ENCODE data around the gene TEX54.

TEX54 gene

GRCh38 chr11:62856333-62856895 is 23.8 kb upstream of the TEX54 start:
- H3K27ac ChIP-seq = peak overlapping the region in 20 of 21 experiments; percentile 48 to 91 (median 80)
- H3K4me3 ChIP-seq = peak overlapping the region; percentile 43 to 88 (median 64)

- Histone ChIP-seq H3K27ac (peak overlapping the region; percentile 48 to 92 (median 86)), H3K4me3 (peak overlapping the region; percentile 43 to 88 (median 64))
These were observed 23.1 kb upstream of the TEX54 start for GRCh38 chr11:62855571-62856332.

DNA sequence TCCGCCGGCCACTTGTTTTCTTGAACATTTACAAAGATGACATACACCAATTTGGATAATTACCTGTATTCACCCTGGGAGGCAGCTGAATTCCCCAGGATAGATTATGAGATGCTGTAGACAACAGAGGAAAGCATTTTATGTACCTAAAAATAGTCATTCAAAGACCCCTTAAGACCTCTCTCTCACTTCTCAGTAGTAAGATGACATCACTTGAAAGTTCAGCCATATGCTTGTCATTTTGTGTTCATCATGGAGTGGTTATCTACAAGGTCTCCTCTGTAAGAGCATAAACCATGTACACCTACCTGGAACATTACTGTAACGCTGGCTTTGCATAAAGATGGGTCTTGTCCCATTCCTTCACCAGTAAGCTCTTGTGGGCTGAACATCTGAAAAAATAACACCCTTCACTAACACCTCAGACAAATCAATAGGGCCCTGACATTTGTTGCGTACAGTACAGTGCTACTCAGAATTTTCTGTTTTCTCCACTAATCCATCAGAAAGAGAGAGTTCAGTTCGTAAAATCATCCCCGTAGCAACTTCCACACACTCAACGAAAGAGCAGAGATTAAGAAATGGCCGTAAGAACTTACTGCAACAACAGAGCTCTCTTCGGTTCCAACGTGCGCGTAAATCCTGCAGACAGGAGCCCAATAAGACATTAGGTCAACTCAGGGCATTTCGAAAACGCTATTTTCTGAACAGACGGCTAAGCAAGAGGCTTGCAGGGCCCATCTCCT is 22.4 kb upstream of the TEX54 start:
- Histone ChIP-seq H3K4me3 (peak overlapping the region; percentile 43 to 88 (median 64)), H3K27ac (peak overlapping the region; percentile 28 to 92 (median 86))

DNA sequence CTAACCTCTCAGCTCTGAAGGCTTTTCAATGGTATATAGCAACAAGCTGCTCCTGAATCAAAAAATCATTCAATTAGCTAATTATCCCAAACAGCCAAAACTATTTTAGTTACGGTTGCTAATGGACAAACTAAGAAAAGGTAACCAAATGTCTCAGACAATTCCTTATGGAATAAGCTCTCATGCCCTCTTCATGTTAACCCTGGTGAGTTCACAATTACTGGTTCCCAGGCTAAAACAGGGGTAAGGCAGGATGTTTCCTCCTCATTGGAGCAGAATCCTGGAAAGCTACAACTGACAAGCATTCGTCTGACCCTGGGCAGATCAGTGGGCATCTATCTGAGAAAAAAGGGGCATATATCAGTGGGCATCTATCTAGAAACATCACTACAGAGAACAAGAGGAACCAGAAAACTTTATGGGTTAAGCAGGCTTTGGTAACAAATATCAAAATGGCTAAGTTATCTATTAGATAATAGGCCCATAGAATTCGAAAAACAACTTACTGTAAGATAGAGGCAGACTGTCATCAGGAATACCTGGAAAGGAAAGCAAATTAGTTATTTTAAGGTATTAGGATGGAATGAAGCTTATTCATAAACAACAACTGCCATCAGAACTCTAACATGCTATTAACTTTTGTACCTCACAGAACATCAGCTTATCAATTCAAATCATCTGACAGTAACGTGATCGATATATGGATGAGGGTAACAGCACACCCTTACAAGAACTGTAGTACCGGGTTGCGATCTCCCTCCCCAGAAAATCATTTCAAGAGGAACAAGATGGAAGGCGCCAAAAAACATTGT is 21.6 kb upstream of the TEX54 start:
- peak overlapping the region; percentile 43 to 88 (median 64) for H3K4me3 ChIP-seq
- H3K27ac ChIP-seq = peak overlapping the region in 13 of 21 experiments; percentile 50 to 92 (median 86)

DNA sequence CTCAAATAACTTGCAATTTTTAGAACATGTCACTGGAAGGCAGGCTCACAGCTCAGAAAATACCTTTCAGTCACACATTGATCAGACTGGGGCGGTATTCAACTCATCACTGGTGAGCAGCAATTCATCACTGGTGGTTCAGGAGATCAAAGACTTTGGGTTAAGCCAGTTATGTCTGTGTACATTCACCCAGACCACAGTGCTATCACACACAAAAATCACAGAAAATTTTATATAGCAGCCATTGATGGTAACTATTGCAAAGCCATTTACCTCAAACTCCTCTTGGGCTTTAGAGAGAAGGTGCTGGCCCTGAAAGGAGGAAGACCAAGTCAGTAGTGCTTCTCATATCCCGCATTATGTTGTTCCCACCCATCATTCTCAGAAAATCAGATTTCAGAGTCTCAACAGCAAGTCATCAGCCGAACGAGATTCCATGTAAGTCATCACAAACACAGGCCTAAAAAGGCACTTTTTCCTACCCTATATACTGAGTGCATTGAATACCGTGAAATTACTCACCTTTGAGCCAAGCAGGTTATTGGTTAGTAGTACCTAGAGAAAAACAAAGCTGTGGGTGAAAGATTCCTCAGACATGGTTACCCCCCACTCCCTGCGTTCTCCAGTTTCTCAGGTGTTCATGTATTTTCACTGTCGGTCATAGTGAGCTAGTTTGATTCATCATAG is 20.8 kb upstream of the TEX54 start:
- Histone ChIP-seq H3K27ac (peak overlapping the region in 4 of 21 experiments; percentile 29 to 90 (median 70)), H3K4me3 (peak overlapping the region in 6 of 7 experiments; percentile 48 to 88 (median 70))

GRCh38 chr11:62852523-62853188 is 20.0 kb upstream of the TEX54 start:
- peak overlapping the region in 1 of 7 experiments; percentile 75 for H3K4me3 ChIP-seq
- H3K27ac ChIP-seq = peak overlapping the region in 1 of 21 experiments; percentile 90

- peak overlapping the region in 1 of 21 experiments; percentile 17 for H3K27ac ChIP-seq
- no peak overlapping the region for H3K4me3 ChIP-seq
These were observed 19.3 kb upstream of the TEX54 start for GRCh38 chr11:62851807-62852522.

- Histone ChIP-seq H3K4me3 (no peak overlapping the region), H3K27ac (peak overlapping the region in 1 of 21 experiments; percentile 17)
These were observed 18.5 kb upstream of the TEX54 start for GRCh38 chr11:62850911-62851806.

- Histone ChIP-seq H3K4me3 (no peak overlapping the region), H3K27ac (no peak overlapping the region)
These were observed 15.2 kb upstream of the TEX54 start for GRCh38 chr11:62847767-62848314.

DNA sequence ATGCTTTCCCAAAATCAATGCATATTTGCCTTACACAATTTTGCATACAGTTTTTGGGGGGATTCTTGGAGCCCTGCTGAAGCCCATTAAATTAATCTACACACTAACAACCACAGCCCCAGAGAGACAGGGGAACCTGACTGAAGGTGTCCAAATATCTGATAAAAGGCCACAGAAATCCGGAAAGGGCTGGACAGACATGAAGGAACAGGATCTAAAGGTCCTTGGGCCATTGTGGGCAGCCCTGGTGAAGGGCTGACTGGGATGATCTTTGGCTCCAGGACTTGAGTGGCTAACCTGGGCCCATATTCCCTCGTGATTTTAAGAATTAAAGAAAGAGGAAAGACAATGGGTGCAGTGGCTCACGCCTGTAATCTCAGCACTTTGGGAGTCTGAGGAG is 13.5 kb upstream of the TEX54 start:
- H3K27ac ChIP-seq = no peak overlapping the region

DNA sequence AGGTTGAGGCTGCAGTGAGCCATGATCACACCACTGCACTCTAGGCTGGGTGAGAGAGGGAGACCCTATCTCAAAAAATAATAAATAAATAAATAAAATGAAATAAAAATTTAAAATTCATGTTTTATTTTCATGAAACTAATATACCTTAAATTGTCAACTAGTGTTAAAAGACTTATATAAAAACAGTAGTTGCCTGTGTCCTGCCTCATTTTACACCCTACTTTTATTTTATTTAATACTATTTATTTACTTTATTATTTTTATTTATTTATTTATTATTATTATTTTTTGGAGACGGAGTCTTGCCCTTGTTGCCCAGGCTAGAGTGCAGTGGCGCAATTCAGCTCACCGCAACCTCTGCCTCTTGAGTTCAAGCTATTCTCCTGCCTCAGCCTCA is 11.5 kb upstream of the TEX54 start:
- Histone ChIP-seq H3K4me3 (no peak overlapping the region), H3K27ac (no peak overlapping the region)

More for the DNA sequence above, 13.5 kb upstream of the TEX54 start:
- H3K4me3 ChIP-seq = no peak overlapping the region

GRCh38 chr11:62843466-62843865 is 10.8 kb upstream of the TEX54 start:
- Histone ChIP-seq H3K4me3 (no peak overlapping the region), H3K27ac (no peak overlapping the region)

GRCh38 chr11:62842891-62843290 is 10.2 kb upstream of the TEX54 start:
- H3K4me3 ChIP-seq = peak overlapping the region in 1 of 7 experiments; percentile 34
- H3K27ac ChIP-seq = peak overlapping the region in 20 of 21 experiments; percentile 90 to 100 (median 98)

DNA sequence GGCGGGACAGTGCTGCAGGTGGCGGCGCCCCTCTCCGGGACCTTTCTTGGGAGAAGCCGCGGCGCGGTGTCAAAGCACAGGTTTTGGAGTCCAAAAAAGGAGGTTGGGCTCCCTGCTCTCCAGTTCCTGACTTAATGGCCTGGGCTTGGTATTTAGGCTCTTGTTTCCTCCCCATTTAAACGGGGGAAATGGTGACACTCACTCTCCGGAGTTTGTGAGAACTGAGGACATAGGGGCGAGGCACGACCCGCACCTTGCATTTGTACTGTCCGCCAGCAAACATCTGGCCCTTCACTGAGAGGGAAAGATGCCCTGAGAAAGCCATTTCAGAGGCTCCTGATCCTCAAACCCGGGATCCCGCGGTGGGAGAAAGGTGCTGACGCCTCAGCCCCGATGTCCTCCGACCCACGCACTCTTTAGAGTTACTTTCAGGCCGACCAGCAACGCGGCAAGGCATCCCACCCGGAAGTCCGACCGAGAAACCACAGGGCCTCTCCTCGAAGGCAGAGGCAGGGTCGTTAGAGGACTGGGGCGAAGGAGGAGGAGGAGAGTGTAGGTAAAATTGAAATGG is 9.6 kb upstream of the TEX54 start:
- H3K4me3 ChIP-seq = peak overlapping the region; percentile 34 to 96 (median 49)
- H3K27ac ChIP-seq = peak overlapping the region; percentile 69 to 100 (median 98)

DNA sequence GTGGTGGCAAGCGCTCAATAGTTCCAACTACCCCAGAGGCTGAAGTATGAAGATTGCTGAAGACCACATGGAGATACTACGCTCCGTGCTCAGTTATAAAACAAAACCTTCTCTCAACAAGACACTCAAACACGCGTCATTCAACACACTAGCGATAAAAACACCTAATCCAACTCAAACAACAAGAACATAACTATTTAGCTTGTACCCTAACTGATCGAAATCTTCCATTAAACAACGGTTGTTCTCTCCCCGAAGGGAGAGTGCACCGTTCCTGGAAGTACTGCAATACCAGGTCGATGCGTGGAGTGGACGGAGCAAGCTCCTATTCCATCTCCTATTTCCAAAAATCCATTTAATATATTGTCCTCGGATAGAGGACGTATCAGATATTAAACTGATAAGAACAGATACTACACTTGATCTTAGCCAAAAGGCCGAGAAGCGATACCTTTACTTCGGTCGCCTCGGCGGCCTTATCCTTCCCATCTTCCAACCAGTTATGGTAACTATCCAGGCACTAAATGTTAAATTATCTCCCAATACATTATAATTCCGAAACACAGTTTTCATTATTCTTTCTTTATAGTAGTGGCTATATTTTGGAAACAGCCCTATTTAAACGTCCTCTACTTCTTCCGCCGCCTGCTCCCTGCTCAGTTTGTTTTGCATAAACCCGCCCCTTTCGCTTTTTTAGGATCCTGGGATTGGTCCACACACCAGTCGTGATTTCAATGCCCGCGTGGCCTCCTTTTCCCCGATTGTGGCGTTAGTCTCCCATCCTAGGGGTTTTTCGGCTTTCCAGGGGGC is 8.9 kb upstream of the TEX54 start:
- peak overlapping the region; percentile 61 to 96 (median 82) for H3K4me3 ChIP-seq

More for the DNA sequence above, 8.9 kb upstream of the TEX54 start:
- H3K27ac ChIP-seq = peak overlapping the region; percentile 69 to 100 (median 98)

Measured in skin epidermis (tissue), 12 donors.